Bronchial epithelial cell (primary cell): ENCODE measurements around the gene COL5A1. TPM values are rescaled to one million over a fixed set of nuclear protein-coding genes. Genes with fewer than 3 reads are reported as not detected.

Source experiments
- DNase-seq: peaks from one replicate; pipeline ENCODE4 v3.0.0-alpha.2; 2010; ENCODE audit warnings: low read depth
- FAIRE-seq: peaks from 2 replicates; lab custom pipeline; 2011; peaks lifted over from hg19 to GRCh38; lab: Jason Lieb, UNC
- H3K27me3 ChIP-seq: 2 replicates; pipeline ENCODE4 v1.5.1; 2011; ENCODE audit warnings: low read length; ENCODE audit not compliant: control insufficient read depth, insufficient read depth
- H3K36me3 ChIP-seq: 2 replicates; pipeline ENCODE4 v1.5.1; 2011; ENCODE audit warnings: low read length; ENCODE audit not compliant: control insufficient read depth, insufficient read depth
- H3K4me3 ChIP-seq: 2 replicates; pipeline ENCODE4 v1.5.1; 2011; ENCODE audit warnings: mild to moderate bottlenecking, low read depth, low read length, control low read depth
- CTCF ChIP-seq: IDR thresholded peaks from 2 replicates; pipeline ENCODE4 v1.5.1; 2011; ENCODE audit warnings: mild to moderate bottlenecking, moderate library complexity, low read length, control low read depth, inconsistent platforms; ENCODE audit not compliant: insufficient read depth, severe bottlenecking
- total RNA-seq: library from RNA; depleted of rRNA; stranded (reverse); fragments of >200 nt; gene quantifications from 2 replicates; pipeline ENCODE4 v1.2.1, GENCODE V29; 2014

Gene COL5A1
- total RNA-seq, 1 donor from 2014 or later = 6.3 TPM

GRCh38 chr9:134645607-134646365 lies 4.2 kb downstream of the COL5A1 start:
- no peaks in the 10 kb centered on the region for H3K36me3 ChIP-seq
- FAIRE-seq (no peak), DNase-seq (no peak)
- no peak for TF ChIP-seq CTCF
- H3K4me3 ChIP-seq = no peak overlapping the region
- H3K27me3 ChIP-seq = no peaks in the 10 kb centered on the region

- Histone ChIP-seq H3K36me3 (no peaks in the 10 kb centered on the region), H3K27me3 (no peaks in the 10 kb centered on the region), H3K4me3 (no peak overlapping the region)
- FAIRE-seq (no peak), DNase-seq (no peak)
- TF ChIP-seq CTCF = no peak
These were observed 5.9 kb downstream of the COL5A1 start for GRCh38 chr9:134647359-134648080.

GRCh38 chr9:134648701-134649530 lies 7.3 kb downstream of the COL5A1 start:
- Histone ChIP-seq H3K27me3 (no peaks in the 10 kb centered on the region), H3K4me3 (no peak overlapping the region), H3K36me3 (no peaks in the 10 kb centered on the region)
- no peak for FAIRE-seq
- no peak for DNase-seq
- no peak for TF ChIP-seq CTCF

- H3K27me3 ChIP-seq = no peaks in the 10 kb centered on the region
- H3K36me3 ChIP-seq = no peaks in the 10 kb centered on the region
- FAIRE-seq (no peak), DNase-seq (no peak)
- TF ChIP-seq CTCF = no peak
- no peak overlapping the region for H3K4me3 ChIP-seq
These were observed 9.0 kb downstream of the COL5A1 start for GRCh38 chr9:134650431-134651190.

GRCh38 chr9:134651226-134651905 lies 9.8 kb downstream of the COL5A1 start:
- FAIRE-seq = no peak
- no peak for TF ChIP-seq CTCF

More at GRCh38 chr9:134651226-134651905, 9.8 kb downstream of the COL5A1 start:
- no peak for DNase-seq
- H3K36me3 ChIP-seq = no peaks in the 10 kb centered on the region
- H3K27me3 ChIP-seq = no peaks in the 10 kb centered on the region
- no peak overlapping the region for H3K4me3 ChIP-seq
